ENCODE results near the gene CDK5.
"Not testable (repeated sequence)": the region's sequence is repeated elsewhere in the genome, so short reads cannot be mapped to it uniquely, and the experiment has no call there.

CDK5 gene

GRCh38 chr7:151057989-151058780 lies 488 bp upstream of the CDK5 start:
- DNase-seq (ENCODE audit: low read depth in 2 of 2), result peak; percentile 87 to 93

DNA sequence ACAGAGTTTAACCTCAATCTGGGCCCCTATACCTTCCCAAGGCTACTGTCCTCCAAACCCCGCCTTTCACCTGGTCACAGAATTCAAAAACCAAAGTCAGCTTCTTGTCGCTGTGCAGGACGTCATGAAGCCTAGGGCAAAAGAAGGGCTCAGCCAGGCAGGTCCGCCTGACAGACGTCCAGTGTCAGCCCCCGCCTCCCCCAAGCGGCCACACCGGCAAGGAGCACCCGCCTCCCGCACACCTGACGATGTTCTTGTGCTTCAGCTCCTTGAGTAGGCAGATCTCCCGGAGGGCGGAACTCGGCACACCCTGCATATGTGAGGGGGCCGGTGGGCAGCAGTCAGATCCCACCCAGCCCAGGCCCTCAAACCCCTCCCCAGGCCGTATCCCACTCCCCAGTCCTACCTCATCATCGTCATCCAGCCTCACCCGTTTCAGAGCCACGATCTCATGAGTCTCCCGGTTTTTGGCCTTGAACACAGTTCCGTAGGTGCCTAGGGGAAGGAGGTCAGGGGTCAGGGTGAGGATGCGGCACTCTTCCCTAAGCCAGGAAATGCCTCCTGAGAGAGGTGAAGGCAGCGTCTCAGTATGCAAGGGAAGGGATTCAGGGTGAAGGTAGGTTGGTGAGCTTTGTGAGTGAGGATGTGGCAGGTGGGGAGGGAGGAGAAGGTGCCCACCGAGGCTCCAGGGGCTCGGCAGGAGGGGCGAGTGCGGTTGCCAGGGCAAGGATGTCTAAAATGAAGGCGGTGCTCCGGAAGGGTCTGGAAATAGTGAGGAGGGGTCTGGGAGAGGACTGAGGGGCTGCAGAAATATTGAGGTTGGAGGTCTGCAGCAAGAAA lies 811 bp downstream of the CDK5 start:
- no peak for DNase-seq (ENCODE audit: low read depth in 2 of 2)

DNA sequence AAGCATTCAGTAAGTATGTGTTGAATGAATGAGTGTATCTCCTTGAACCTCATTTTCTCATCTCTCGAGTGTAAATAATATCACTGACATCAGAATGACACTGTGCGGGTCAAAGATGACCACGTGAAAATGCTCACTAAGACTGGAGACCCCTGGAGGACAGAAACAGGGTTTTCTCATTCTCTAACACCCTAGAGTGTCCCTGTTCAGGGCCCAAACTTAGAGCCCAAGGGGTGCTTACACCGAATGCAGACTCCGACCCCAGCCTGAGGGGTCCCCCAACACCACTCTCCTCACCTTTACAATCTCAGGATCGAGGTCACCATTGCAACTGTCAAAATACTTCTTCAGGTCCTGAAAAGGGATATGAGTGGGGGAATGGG lies 1.4 kb downstream of the CDK5 start:
- DNase-seq (ENCODE audit: low read depth in 2 of 2), result no peak

DNA sequence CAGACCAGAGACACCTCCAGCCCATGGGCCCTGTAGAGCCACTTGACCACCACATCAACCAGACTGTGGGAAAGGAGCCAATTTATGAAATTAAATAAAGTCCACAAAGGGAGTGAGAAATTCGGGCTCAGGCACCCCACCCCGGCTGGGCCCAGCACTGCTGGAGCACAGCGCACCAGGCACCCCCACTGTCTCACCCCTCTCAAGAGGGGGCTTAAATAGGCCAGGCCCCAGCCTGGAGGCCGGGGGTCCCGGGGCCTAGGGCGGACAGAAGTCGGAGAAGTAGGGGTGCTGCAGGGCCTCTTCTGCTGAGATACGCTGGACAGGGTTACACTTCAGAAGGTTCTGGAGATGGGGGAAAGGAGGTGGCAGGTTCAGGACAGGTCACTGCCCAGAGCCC lies 3.9 kb downstream of the CDK5 start:
- no peak for DNase-seq (ENCODE audit: low read depth in 2 of 2)

DNA sequence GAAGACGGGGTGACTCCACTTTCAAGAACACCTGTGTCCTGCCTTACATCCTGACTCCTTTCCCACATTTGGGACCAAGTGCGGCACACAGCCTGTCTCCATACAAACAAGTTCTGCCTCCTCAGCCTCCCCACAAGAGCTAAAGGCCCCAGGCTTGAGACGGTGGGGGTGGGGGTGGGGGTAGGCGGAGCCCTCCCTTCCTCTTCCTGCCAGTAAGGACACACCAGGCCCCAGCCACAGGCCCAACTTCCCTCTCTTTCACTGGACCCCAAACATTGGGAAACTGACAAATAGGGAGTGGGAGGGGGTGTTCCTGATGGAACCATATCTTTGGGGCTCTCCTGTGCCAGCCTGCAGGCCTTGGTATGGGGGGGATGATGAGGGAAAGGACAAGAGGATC lies 4.6 kb downstream of the CDK5 start:
- no peak for DNase-seq (ENCODE audit: low read depth in 2 of 2)

DNA sequence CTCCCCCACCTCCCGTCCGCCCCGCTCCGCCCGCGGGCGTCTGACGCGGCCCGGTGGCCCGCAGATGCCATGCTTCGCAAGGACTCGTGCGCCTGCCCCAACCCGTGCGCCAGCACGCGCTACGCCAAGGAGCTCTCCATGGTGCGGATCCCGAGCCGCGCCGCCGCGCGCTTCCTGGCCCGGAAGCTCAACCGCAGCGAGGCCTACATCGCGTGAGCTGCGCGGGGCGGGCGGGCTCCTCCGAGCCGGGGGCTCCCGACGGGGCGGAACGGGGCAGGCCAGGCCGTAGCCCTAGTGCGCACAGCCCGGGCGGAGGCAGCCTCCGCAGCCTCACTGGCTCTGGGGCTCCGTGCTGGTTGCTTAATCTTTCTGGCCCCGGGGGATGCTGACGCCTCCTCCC lies 6.6 kb downstream of the CDK5 start:
- no peak for DNase-seq (ENCODE audit: low read depth in 2 of 2)

- no peak for DNase-seq (ENCODE audit: low read depth in 2 of 2)
Observed at GRCh38 chr7:151048911-151049463, 8.7 kb downstream of the CDK5 start.

GRCh38 chr7:151047976-151048815 lies 9.5 kb downstream of the CDK5 start, which contains the start of gene ASIC3:
Gene ASIC3, plus strand, starts transcription at chr7:151048531. Its CDS starts 355 bp downstream, at chr7:151048886.
- DNase-seq (ENCODE audit: low read depth in 2 of 2), result no peak

- DNase-seq (ENCODE audit: low read depth in 2 of 2), result no peak
Observed at GRCh38 chr7:151046603-151047573, 10.8 kb downstream of the CDK5 start.

- no peak for DNase-seq (ENCODE audit: low read depth in 2 of 2)
Observed at GRCh38 chr7:151045967-151046366, 11.7 kb downstream of the CDK5 start.

GRCh38 chr7:151045262-151045661 lies 12.4 kb downstream of the CDK5 start:
- no peak for DNase-seq (ENCODE audit: low read depth in 2 of 2)

DNA sequence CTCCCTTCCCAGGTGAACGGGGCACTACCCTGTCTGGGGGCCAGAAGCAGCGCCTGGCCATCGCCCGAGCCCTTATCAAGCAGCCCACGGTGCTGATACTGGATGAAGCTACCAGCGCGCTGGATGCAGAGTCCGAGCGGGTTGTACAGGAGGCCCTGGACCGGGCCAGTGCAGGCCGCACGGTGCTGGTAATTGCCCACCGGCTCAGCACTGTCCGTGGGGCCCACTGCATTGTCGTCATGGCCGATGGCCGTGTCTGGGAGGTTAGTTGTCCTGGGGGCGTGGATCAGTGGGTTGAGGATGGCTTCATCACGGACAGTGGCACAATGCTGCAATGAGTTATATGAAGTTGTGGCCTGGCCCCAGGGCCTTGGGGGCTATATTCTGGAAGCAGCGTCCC lies 13.7 kb downstream of the CDK5 start:
- DNase-seq (ENCODE audit: low read depth in 2 of 2), result no peak

- DNase-seq (ENCODE audit: low read depth in 2 of 2), result not testable (repeated sequence)
Observed at GRCh38 chr7:151043449-151043848, 14.2 kb downstream of the CDK5 start.

DNA sequence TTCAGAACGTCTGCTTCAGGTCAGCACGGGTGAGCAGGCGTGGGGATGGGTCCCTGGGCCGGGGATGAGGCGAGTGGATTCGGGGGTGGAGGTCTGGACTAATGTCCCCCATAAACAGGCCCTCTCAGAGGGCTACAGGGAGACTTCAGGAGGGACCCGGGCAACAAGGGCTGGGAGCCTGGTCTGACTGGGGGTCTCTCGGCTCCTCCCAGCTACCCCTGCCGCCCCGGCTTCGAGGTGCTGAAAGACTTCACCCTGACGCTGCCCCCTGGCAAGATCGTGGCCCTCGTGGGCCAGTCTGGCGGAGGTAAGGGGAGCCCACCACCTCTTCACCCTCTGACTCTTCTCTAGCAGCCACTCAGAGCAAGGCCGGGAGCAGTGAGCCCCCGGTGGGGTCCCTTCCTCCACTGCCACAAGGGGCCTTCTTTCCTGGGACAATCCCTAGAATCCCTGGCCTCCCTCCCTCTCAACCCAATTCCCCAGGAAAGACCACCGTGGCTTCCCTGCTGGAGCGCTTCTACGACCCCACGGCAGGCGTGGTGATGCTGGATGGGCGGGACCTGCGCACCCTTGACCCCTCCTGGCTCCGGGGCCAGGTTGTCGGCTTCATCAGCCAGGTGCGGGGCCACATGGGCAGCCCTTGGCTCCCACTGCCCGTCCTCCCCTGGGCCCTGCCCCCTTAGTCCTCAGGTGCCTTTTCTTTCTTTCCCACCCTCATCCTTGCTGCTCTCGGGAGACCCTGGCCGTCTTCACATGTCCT lies 16.9 kb downstream of the CDK5 start:
- DNase-seq (ENCODE audit: low read depth in 2 of 2), result no peak

GRCh38 chr7:151039850-151040548 lies 17.7 kb downstream of the CDK5 start:
- no peak for DNase-seq (ENCODE audit: low read depth in 2 of 2)

GRCh38 chr7:151038951-151039849 lies 18.5 kb downstream of the CDK5 start:
- peak in 1 of 2 donors; percentile 35 for DNase-seq (ENCODE audit: low read depth in 2 of 2)

DNA sequence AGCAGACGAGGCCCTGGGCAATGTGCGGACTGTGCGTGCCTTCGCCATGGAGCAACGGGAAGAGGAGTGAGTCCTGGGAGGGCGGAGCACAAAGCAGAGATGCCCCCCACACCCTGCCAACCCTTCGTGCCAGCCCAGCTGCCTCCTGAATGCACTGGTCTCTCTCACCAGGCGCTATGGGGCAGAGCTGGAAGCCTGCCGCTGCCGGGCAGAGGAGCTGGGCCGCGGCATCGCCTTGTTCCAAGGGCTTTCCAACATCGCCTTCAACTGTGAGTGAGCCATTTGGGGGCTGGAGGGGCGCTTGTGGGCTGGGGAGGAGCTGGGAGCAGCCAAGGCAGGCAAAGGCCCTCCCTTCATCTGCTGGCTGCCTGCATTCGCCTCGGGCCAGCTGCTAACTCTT lies 21.8 kb downstream of the CDK5 start:
- no peak for DNase-seq (ENCODE audit: low read depth in 2 of 2)
